ENCODE measurements around the gene SNTG2.

DNA sequence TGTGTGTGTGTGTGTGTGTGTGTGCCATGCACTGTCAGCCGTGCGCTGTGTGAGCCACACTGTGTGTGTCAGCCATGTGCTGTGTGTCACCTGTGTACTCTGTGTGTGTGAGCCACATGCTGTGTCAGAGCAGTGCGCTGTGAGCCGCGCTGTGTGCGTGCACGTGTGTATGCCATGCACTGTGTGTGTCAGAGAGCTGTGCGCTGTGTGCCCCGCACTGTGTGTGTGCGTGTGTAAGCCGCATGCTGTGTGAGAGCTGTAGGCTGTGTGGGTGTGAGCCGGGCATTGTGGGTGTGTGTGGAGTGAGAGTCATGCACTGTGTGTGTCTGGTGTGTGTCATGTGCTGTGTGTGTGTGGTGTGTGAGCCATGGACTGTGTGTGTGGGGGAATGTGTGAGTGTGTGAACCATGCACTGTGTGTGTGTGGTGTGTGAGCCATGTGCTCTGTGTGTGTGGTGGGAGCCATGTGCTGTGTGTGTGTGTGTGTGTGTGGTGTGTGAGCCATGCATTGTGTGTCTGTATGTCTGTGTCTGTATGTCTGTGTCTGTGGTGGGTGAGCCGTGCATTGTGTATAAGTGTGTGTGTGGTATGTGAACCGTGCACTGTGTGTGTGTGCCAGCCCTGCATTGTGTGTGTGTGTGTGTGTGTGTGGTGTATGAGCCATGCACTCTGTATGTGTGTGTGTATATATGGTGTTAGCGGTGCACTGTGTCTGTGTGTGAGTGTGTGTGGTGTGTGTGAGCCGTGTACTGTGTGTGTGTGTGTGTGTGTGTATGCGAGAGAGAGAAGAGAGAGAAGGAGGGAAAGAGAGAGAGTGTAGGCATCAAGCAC, 356.3 kb downstream of the SNTG2 start:
- no peak for TF ChIP-seq ZNF318 (CRISPR knock-in tag; IDR thresholded peaks at IDR 0.05)
- TF ChIP-seq, protein P1, sequence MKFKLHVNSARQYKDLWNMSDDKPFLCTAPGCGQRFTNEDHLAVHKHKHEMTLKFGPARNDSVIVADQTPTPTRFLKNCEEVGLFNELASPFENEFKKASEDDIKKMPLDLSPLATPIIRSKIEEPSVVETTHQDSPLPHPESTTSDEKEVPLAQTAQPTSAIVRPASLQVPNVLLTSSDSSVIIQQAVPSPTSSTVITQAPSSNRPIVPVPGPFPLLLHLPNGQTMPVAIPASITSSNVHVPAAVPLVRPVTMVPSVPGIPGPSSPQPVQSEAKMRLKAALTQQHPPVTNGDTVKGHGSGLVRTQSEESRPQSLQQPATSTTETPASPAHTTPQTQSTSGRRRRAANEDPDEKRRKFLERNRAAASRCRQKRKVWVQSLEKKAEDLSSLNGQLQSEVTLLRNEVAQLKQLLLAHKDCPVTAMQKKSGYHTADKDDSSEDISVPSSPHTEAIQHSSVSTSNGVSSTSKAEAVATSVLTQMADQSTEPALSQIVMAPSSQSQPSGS (CRISPR knock-in tag; IDR thresholded peaks at IDR 0.05): no peak
- no peak for TF ChIP-seq ATAD3A (CRISPR knock-in tag; IDR thresholded peaks at IDR 0.05)
- TF ChIP-seq NFIC (IDR thresholded peaks at IDR 0.05; ENCODE audit: low read length): no peak
- no peak for TF ChIP-seq BHLHE40 (IDR thresholded peaks at IDR 0.05; ENCODE audit: low read length)
- TF ChIP-seq, protein P2, sequence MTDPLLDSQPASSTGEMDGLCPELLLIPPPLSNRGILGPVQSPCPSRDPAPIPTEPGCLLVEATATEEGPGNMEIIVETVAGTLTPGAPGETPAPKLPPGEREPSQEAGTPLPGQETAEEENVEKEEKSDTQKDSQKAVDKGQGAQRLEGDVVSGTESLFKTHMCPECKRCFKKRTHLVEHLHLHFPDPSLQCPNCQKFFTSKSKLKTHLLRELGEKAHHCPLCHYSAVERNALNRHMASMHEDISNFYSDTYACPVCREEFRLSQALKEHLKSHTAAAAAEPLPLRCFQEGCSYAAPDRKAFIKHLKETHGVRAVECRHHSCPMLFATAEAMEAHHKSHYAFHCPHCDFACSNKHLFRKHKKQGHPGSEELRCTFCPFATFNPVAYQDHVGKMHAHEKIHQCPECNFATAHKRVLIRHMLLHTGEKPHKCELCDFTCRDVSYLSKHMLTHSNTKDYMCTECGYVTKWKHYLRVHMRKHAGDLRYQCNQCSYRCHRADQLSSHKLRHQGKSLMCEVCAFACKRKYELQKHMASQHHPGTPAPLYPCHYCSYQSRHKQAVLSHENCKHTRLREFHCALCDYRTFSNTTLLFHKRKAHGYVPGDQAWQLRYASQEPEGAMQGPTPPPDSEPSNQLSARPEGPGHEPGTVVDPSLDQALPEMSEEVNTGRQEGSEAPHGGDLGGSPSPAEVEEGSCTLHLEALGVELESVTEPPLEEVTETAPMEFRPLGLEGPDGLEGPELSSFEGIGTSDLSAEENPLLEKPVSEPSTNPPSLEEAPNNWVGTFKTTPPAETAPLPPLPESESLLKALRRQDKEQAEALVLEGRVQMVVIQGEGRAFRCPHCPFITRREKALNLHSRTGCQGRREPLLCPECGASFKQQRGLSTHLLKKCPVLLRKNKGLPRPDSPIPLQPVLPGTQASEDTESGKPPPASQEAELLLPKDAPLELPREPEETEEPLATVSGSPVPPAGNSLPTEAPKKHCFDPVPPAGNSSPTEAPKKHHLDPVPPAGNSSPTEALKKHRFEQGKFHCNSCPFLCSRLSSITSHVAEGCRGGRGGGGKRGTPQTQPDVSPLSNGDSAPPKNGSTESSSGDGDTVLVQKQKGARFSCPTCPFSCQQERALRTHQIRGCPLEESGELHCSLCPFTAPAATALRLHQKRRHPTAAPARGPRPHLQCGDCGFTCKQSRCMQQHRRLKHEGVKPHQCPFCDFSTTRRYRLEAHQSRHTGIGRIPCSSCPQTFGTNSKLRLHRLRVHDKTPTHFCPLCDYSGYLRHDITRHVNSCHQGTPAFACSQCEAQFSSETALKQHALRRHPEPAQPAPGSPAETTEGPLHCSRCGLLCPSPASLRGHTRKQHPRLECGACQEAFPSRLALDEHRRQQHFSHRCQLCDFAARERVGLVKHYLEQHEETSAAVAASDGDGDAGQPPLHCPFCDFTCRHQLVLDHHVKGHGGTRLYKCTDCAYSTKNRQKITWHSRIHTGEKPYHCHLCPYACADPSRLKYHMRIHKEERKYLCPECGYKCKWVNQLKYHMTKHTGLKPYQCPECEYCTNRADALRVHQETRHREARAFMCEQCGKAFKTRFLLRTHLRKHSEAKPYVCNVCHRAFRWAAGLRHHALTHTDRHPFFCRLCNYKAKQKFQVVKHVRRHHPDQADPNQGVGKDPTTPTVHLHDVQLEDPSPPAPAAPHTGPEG (CRISPR knock-in tag; IDR thresholded peaks at IDR 0.05): no peak
- TF ChIP-seq ZNF362 (CRISPR knock-in tag; IDR thresholded peaks at IDR 0.05; ENCODE audit: borderline replicate concordance): no peak
- TF ChIP-seq SIN3A (IDR thresholded peaks at IDR 0.05; ENCODE audit: borderline replicate concordance, low read depth, low read length): no peak
